Stomach (tissue), 4 donors: Measurements from ENCODE around the gene IQSEC1.

Experiments used
- EP300 ChIP-seq: sonication (generic); formaldehyde crosslinking; IDR thresholded peaks from one replicate; pipeline ENCODE4 v1.6.1; 2017; ENCODE audit warnings: antibody characterized with exemption
- POLR2A ChIP-seq, 4 donors: fragments of 450-650 bp; IDR thresholded peaks; one replicate each; pipeline ENCODE4 v1.6.1; 2016; ENCODE audit warnings: antibody characterized with exemption in 4 of 4, control low read depth in 2 of 4, mild to moderate bottlenecking in 1 of 4, moderate library complexity in 1 of 4
- POLR2AphosphoS5 ChIP-seq, 3 donors: sonication (generic); formaldehyde crosslinking; IDR thresholded peaks; one replicate each; pipeline ENCODE4 v1.6.1; 2016; ENCODE audit warnings: antibody characterized with exemption in 3 of 3
- TF ChIP-seq, protein P1 (sequence below), 7 experiments: fragments of 450-650 bp in 4 of 7; fragments of 200-600 bp in 3 of 7; sonication (generic) in 3 of 7; IDR thresholded peaks; one replicate each; pipeline ENCODE4 v1.5.1; 2016 to 2019; ENCODE audit warnings: antibody characterized with exemption in 7 of 7, control low read depth in 2 of 7, mild to moderate bottlenecking in 1 of 7

DNA sequence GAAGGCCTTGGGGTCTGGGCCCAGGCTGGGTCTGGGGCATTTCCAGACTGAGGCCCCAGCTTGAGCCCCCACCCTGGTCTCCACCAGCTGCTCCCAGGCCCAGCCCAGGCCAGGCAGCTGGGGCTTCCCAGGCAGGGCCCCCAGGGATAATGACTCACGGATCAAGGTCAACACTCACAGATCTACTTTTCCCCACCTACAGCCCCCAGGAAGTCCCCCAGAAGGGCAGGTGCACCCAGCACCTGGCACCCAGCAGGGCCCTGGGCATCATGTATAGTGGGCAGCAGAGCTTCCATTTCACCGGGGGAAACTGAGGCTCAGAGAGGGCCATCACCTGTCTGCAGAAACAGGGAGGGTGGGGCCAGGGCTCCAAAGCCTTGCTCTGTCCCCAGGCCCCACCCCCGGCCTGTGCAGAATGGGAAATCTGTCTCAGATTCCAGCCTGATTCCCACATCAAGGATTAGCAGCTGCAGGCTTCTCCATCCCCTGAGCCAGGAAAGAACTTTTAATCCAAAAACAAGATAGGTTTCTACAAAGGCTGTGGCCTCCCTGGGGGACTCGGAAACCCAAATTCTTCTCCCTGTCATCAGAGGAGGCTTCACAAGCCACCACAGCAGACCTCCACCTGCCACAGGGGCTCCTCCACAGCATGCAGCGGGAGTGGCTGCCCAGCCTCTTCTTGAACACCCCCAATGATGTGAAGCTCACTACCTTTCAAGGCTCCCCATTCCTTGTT lies 49.8 kb downstream of the IQSEC1 start:
- TF ChIP-seq POLR2A (IDR thresholded peaks at IDR 0.05) (no peak), EP300 (no peak), POLR2AphosphoS5 (IDR thresholded peaks at IDR 0.05) (no peak)
- TF ChIP-seq, protein P1, sequence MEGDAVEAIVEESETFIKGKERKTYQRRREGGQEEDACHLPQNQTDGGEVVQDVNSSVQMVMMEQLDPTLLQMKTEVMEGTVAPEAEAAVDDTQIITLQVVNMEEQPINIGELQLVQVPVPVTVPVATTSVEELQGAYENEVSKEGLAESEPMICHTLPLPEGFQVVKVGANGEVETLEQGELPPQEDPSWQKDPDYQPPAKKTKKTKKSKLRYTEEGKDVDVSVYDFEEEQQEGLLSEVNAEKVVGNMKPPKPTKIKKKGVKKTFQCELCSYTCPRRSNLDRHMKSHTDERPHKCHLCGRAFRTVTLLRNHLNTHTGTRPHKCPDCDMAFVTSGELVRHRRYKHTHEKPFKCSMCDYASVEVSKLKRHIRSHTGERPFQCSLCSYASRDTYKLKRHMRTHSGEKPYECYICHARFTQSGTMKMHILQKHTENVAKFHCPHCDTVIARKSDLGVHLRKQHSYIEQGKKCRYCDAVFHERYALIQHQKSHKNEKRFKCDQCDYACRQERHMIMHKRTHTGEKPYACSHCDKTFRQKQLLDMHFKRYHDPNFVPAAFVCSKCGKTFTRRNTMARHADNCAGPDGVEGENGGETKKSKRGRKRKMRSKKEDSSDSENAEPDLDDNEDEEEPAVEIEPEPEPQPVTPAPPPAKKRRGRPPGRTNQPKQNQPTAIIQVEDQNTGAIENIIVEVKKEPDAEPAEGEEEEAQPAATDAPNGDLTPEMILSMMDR (IDR thresholded peaks at IDR 0.05), result no peak
